Measurements from ENCODE around the gene TBCE. TPM values are rescaled to one million over a fixed set of nuclear protein-coding genes. Genes with fewer than 3 reads are reported as not detected.
A peak's percentile ranks its signal among the peaks of the same experiment; 100 is the strongest.

TBCE gene
- total RNA-seq, 1 experiment from 2014 or later, result 20.8 TPM

- ATAC-seq, result no peak
- H3K27ac ChIP-seq (ENCODE audit: low read depth, low read length), result no peak overlapping the region
- no peaks in the 10 kb centered on the region for H3K9me2 ChIP-seq (ENCODE audit: insufficient read depth)
- no peak overlapping the region for H3K4me3 ChIP-seq (replicated peaks in 1 of 2; ENCODE audit: low read depth in 1 of 2, low read length in 2 of 2)
- H3K9ac ChIP-seq (ENCODE audit: low read length), result no peak overlapping the region
- intact Hi-C loops (cut with micrococcal nuclease), result no loop called here
- DNase-seq (ENCODE audit: low read depth, low spot score), result no peak
- no peak overlapping the region for H2AFZ ChIP-seq (ENCODE audit: low read depth, low read length, poor library complexity, severe bottlenecking)
- no peak overlapping the region for H3K4me2 ChIP-seq (ENCODE audit: low read length)
- ChIA-PET CTCF (no interaction called here), POLR2A (no interaction called here), RAD21 (ENCODE audit: low non-redundant PET in 1 of 2, low total read pairs in 2 of 2, uncharacterized antibody in 2 of 2, unreplicated experiment in 2 of 2) (no interaction called here)
- BruUV-seq (replicated peaks), result no TSS peak
- no peaks in the 10 kb centered on the region for H3K27me3 ChIP-seq (ENCODE audit: insufficient read depth, low read length)
- H3K9me3 ChIP-seq (ENCODE audit: control insufficient read depth in 1 of 2, insufficient read depth in 1 of 2, low read depth in 1 of 2, low read length in 2 of 2), result no peaks in the 10 kb centered on the region
- no peaks in the 10 kb centered on the region for H4K20me1 ChIP-seq (ENCODE audit: insufficient read depth)
- H3K36me3 ChIP-seq (ENCODE audit: control insufficient read depth in 1 of 2, insufficient read depth in 2 of 2, low read length in 2 of 2), result no peaks in the 10 kb centered on the region
- TF ChIP-seq SRF (IDR thresholded peaks at IDR 0.05; ENCODE audit: low read depth) (no peak), ATF3 (IDR thresholded peaks at IDR 0.05) (no peak), CEBPB (IDR thresholded peaks at IDR 0.05; ENCODE audit: low read depth) (no peak), FOSL1 (IDR thresholded peaks at IDR 0.05; ENCODE audit: low read depth) (no peak), EZH2phosphoT487 (IDR thresholded peaks at IDR 0.05; ENCODE audit: borderline replicate concordance) (no peak)
- H3K4me1 ChIP-seq (ENCODE audit: control insufficient read depth in 1 of 2, insufficient read depth in 2 of 2, low read length in 2 of 2), result peaks cover 29 to 37% of the 10 kb centered on the region in 2 experiments
- peaks cover 23% of the 10 kb centered on the region for H3K79me2 ChIP-seq (ENCODE audit: insufficient read depth, low read length)
Measured at GRCh38 chr1:235401251-235401650, 34.0 kb downstream of the TBCE start.

DNA sequence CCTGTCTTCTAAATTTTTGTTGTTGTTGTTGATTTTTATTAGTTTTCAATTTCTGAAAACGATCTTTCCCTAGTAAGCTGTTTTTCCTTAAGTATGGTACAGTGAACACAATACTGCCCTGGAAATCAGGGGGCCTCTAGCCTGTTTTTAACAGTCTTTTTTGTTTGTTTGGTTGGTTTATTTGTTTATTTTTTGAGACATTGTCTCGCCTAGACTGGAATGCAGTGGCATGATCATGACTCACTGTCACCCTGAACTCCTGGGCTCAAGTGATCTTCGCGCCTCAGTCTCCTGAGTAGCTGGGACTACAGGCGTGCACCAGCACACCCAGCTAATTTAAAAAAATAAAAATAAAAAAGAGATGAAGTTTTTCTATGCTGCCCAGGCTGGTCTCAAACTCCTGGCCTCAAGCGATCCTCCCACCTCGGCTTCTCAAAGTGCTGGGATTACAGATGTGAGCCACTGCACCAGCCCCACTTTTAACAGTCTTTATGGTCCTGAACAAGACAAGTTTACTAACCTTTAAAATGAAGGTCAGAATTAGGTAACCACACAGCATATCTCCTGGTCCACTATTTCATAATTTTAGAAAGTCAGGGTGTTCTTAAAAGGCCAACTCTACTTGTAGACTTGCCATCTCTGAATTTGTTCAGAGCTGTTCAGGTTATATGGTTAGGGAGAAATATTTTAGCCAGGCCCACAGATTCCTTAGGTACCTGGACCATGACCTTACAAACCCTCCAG is 35.4 kb downstream of the TBCE start:
- RAD21 ChIA-PET (ENCODE audit: low non-redundant PET in 1 of 2, low total read pairs in 2 of 2, uncharacterized antibody in 2 of 2, unreplicated experiment in 2 of 2), result no interaction called here
- no TSS peak for BruUV-seq (replicated peaks)
- H3K4me2 ChIP-seq (ENCODE audit: low read length), result peak overlapping the region; percentile 51

More for the DNA sequence above, 35.4 kb downstream of the TBCE start:
- Histone ChIP-seq H3K9me3 (ENCODE audit: control insufficient read depth in 1 of 2, insufficient read depth in 1 of 2, low read depth in 1 of 2, low read length in 2 of 2) (no peaks in the 10 kb centered on the region), H3K27me3 (ENCODE audit: insufficient read depth, low read length) (no peaks in the 10 kb centered on the region), H3K27ac (ENCODE audit: low read depth, low read length) (peak overlapping the region; percentile 51; the same call in 1 of the 2 replicates), H2AFZ (ENCODE audit: low read depth, low read length, poor library complexity, severe bottlenecking) (no peak overlapping the region), H4K20me1 (ENCODE audit: insufficient read depth) (no peaks in the 10 kb centered on the region), H3K36me3 (ENCODE audit: control insufficient read depth in 1 of 2, insufficient read depth in 2 of 2, low read length in 2 of 2) (no peaks in the 10 kb centered on the region), H3K9ac (ENCODE audit: low read length) (no peak overlapping the region), H3K4me1 (ENCODE audit: control insufficient read depth in 1 of 2, insufficient read depth in 2 of 2, low read length in 2 of 2) (peaks cover 29 to 45% of the 10 kb centered on the region in 2 experiments), H3K9me2 (ENCODE audit: insufficient read depth) (no peaks in the 10 kb centered on the region), H3K4me3 (replicated peaks in 1 of 2; ENCODE audit: low read depth in 1 of 2, low read length in 2 of 2) (no peak overlapping the region), H3K79me2 (ENCODE audit: insufficient read depth, low read length) (peaks cover 14% of the 10 kb centered on the region; the same call in 1 of the 2 replicates)
- DNase-seq (ENCODE audit: low read depth, low spot score) (no peak), ATAC-seq (peak; percentile 79)
- intact Hi-C loops (cut with micrococcal nuclease), result no loop called here
- ChIA-PET POLR2A (no interaction called here), CTCF (no interaction called here)
- TF ChIP-seq SP1 (IDR thresholded peaks at IDR 0.05; ENCODE audit: low read depth), result no peak
- peak; percentile 31; the same call in 1 of the 2 replicates for TF ChIP-seq JUND (IDR thresholded peaks at IDR 0.05)
- 0 out of 2 replicates have a peak, but pooled peaks have one; percentile 24 for TF ChIP-seq MAX (IDR thresholded peaks at IDR 0.05)
- TF ChIP-seq, protein P1, sequence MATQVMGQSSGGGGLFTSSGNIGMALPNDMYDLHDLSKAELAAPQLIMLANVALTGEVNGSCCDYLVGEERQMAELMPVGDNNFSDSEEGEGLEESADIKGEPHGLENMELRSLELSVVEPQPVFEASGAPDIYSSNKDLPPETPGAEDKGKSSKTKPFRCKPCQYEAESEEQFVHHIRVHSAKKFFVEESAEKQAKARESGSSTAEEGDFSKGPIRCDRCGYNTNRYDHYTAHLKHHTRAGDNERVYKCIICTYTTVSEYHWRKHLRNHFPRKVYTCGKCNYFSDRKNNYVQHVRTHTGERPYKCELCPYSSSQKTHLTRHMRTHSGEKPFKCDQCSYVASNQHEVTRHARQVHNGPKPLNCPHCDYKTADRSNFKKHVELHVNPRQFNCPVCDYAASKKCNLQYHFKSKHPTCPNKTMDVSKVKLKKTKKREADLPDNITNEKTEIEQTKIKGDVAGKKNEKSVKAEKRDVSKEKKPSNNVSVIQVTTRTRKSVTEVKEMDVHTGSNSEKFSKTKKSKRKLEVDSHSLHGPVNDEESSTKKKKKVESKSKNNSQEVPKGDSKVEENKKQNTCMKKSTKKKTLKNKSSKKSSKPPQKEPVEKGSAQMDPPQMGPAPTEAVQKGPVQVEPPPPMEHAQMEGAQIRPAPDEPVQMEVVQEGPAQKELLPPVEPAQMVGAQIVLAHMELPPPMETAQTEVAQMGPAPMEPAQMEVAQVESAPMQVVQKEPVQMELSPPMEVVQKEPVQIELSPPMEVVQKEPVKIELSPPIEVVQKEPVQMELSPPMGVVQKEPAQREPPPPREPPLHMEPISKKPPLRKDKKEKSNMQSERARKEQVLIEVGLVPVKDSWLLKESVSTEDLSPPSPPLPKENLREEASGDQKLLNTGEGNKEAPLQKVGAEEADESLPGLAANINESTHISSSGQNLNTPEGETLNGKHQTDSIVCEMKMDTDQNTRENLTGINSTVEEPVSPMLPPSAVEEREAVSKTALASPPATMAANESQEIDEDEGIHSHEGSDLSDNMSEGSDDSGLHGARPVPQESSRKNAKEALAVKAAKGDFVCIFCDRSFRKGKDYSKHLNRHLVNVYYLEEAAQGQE (IDR thresholded peaks at IDR 0.05; ENCODE audit: low read depth), result no peak
- TF ChIP-seq ZNF274 (IDR thresholded peaks at IDR 0.05; ENCODE audit: low read depth, low read length), result no peak
- TF ChIP-seq FOSL1 (IDR thresholded peaks at IDR 0.05; ENCODE audit: low read depth), result peak; percentile 40; the same call in 1 of the 2 replicates

Data from HCT116 (cell line).